HG03469 (cell line): ENCODE results near the gene STEAP4.

Experiments used
- ATAC-seq: cut with Tn5 transposase; IDR thresholded peaks from one replicate; pipeline ENCODE4 v1.9.1; 2021; ENCODE audit warnings: mild to moderate bottlenecking, moderate library complexity, moderate number of reproducible peaks; ENCODE audit not compliant: unreplicated experiment

The STEAP4 gene

GRCh38 chr7:88224601-88225275, 82.0 kb downstream of the STEAP4 start:
- ATAC-seq, result no peak

GRCh38 chr7:88223265-88223664, 83.4 kb downstream of the STEAP4 start:
- ATAC-seq, result no peak
